Ishikawa (cell line): Measurements from ENCODE around the gene CDK5R1.
A peak's percentile ranks its signal among the peaks of the same experiment; 100 is the strongest.

Experiments
- EP300 ChIP-seq: IDR thresholded peaks from 2 replicates; pipeline ENCODE4 v1.6.1; 2012; ENCODE audit warnings: borderline replicate concordance
- FOXM1 ChIP-seq: IDR thresholded peaks from 2 replicates; pipeline ENCODE4 v1.6.1; 2012; ENCODE audit warnings: low read depth, borderline replicate concordance
- RAD21 ChIP-seq: IDR thresholded peaks from 2 replicates; pipeline ENCODE4 v1.6.1; 2012; ENCODE audit warnings: low read depth
- TAF1 ChIP-seq: IDR thresholded peaks from 2 replicates; pipeline ENCODE4 v1.6.1; 2012; ENCODE audit warnings: low read depth, mild to moderate bottlenecking
- TCF12 ChIP-seq: IDR thresholded peaks from 2 replicates; pipeline ENCODE4 v1.6.1; 2012; ENCODE audit warnings: low read depth
- TF ChIP-seq, protein P1 (sequence below): IDR thresholded peaks from 2 replicates; pipeline ENCODE4 v1.6.1; 2012

DNA sequence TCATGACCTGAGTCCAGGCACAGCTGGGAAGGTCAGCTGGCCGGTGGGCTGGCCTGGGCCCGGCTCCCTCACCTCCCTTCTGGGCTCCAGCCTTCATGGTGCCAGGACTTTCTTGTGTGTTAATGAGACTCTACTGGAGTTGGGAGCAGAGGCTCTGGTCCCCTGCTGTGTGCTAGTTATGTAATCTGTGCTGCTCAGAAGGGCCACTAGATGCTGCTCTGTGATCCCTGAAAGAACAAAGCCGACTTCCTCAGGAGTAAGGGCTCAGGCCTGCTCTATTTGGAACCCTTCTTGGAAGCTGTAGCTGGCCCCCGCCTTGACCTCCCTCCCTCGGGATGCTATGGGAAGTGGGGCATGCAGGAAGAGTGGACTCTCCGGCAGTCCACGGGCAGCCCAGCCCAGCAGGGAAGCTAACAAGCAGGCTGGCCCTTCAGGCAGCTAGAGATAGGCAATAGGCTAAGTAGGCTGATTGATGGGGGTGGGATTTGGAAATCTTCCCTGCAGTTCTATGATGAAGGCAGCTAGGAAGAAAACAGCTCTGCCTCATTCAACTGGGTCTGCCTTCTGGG lies 3.3 kb upstream of the CDK5R1 start:
- no peak for TF ChIP-seq FOXM1
- TF ChIP-seq EP300: no peak
- TF ChIP-seq TAF1: no peak
- no peak for TF ChIP-seq TCF12
- TF ChIP-seq, protein P1, sequence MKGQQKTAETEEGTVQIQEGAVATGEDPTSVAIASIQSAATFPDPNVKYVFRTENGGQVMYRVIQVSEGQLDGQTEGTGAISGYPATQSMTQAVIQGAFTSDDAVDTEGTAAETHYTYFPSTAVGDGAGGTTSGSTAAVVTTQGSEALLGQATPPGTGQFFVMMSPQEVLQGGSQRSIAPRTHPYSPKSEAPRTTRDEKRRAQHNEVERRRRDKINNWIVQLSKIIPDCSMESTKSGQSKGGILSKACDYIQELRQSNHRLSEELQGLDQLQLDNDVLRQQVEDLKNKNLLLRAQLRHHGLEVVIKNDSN: no peak
- TF ChIP-seq RAD21: peak; percentile 66
